ENCODE data around the gene FBXL17.

GRCh38 chr5:108222011-108222410, 159.9 kb downstream of the FBXL17 start:
- TF ChIP-seq POLR2A (IDR thresholded peaks at IDR 0.05; ENCODE audit: low read depth, low read length) (no peak), CTCF (conservative IDR thresholded peaks at IDR 0.05; ENCODE audit: low read depth, low read length) (no peak), SMC3 (IDR thresholded peaks at IDR 0.05; ENCODE audit: low read depth, low read length) (no peak), RAD21 (IDR thresholded peaks at IDR 0.05; ENCODE audit: low read length) (no peak), FOS (IDR thresholded peaks at IDR 0.05; ENCODE audit: low read depth, low read length) (no peak), RFX5 (IDR thresholded peaks at IDR 0.05; ENCODE audit: low read depth, low read length) (no peak), RCOR1 (IDR thresholded peaks at IDR 0.05; ENCODE audit: insufficient replicate concordance, low read length) (no peak)
- TF ChIP-seq, protein P1, sequence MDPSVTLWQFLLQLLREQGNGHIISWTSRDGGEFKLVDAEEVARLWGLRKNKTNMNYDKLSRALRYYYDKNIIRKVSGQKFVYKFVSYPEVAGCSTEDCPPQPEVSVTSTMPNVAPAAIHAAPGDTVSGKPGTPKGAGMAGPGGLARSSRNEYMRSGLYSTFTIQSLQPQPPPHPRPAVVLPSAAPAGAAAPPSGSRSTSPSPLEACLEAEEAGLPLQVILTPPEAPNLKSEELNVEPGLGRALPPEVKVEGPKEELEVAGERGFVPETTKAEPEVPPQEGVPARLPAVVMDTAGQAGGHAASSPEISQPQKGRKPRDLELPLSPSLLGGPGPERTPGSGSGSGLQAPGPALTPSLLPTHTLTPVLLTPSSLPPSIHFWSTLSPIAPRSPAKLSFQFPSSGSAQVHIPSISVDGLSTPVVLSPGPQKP (IDR thresholded peaks at IDR 0.05; ENCODE audit: borderline replicate concordance, low read depth, low read length), result no peak

Data from IMR-90 (cell line).